K562 (cell line): Measurements from ENCODE around the gene PPARG. TPM values are rescaled to one million over a fixed set of nuclear protein-coding genes. Genes with fewer than 3 reads are reported as not detected.

Source experiments
- CTCF ChIP-seq, 3 experiments: IDR thresholded peaks in 2 of 3; conservative IDR thresholded peaks in 1 of 3; 2 replicates each; pipeline ENCODE4 v1.5.1; 2011 to 2012; ENCODE audit warnings: low read length in 3 of 3, mild to moderate bottlenecking in 3 of 3, control low read depth in 2 of 3, improper control_type of control experiment in 1 of 3, inconsistent platforms in 1 of 3, low read depth in 1 of 3, mixed read lengths in 1 of 3, moderate library complexity in 1 of 3; ENCODE audit not compliant: insufficient read depth in 2 of 3
- KLF10 ChIP-seq: fragments of 250-450 bp; sonication (Bioruptor Pico); IDR thresholded peaks from 2 replicates; pipeline ENCODE4 v1.6.1; 2021; ENCODE audit warnings: matching md5 sums
- THRAP3 ChIP-seq: fragments of 450-650 bp; IDR thresholded peaks from 2 replicates; pipeline ENCODE4 v1.6.1; 2016; ENCODE audit warnings: mild to moderate bottlenecking, inconsistent platforms, borderline replicate concordance
- ZNF133 ChIP-seq: fragments of 250-450 bp; sonication (Bioruptor Pico); IDR thresholded peaks from 2 replicates; pipeline ENCODE4 v1.4.0; 2020; ENCODE audit warnings: mild to moderate bottlenecking
- ZNF165 ChIP-seq: fragments of 250-450 bp; sonication (Bioruptor Pico); IDR thresholded peaks from 2 replicates; pipeline ENCODE4 v1.4.0; 2020; ENCODE audit warnings: borderline replicate concordance
- polyA plus RNA-seq, 8 experiments: library from polyadenylated mRNA; depleted of rRNA in 4 of 8; stranded (reverse) in 5 of 8; unstranded in 3 of 8; fragments of >200 nt; fragmentation: Nextera tagmentation in 2 of 8; fragmentation: Illumina TruSeq in 1 of 8; extraction: Ambion mirVana in 2 of 8; extraction: Trizol in 1 of 8; gene quantifications; 2 replicates each; pipeline versions ENCODE4 v1.2.1 to v1.2.3, GENCODE V29; 2011 to 2014; ENCODE audit warnings: inconsistent platforms in 1 of 8, missing spikeins in 1 of 8
- total RNA-seq, 7 experiments: library from RNA; depleted of rRNA in 6 of 7; stranded (reverse); fragments of >200 nt in 6 of 7; fragmentation: Illumina TruSeq in 2 of 7; extraction: Trizol in 2 of 7; gene quantifications; 2 replicates each; pipeline versions ENCODE4 v1.2.1 to v1.2.3, GENCODE V29; 2011 to 2021; ENCODE audit warnings: low replicate concordance in 1 of 7
- TF ChIP-seq, protein P1 (sequence below): sonication (generic); formaldehyde crosslinking; IDR thresholded peaks from 2 replicates; pipeline ENCODE4 v1.8.1; 2023; ENCODE audit warnings: missing genetic modification reagents, mild to moderate bottlenecking, borderline replicate concordance
- TF ChIP-seq, protein P2 (sequence below), 3 experiments: fragments of 200-800 bp in 1 of 3; fragments of 250-450 bp in 1 of 3; fragments of 450-650 bp in 1 of 3; sonication (Bioruptor Pico) in 1 of 3; sonication (Bioruptor generic) in 1 of 3; formaldehyde crosslinking in 1 of 3; IDR thresholded peaks; 2 replicates each; pipeline versions ENCODE4 v1.6.1 to v1.8.0; 2016 to 2022; ENCODE audit warnings: mild to moderate bottlenecking in 2 of 3, missing genetic modification characterization in 2 of 3, missing compliant biosample characterization in 1 of 3, moderate library complexity in 1 of 3

The PPARG gene
- total and polyA plus RNA-seq, 9 of the 15 experiments (the other 6 are each of a cell fraction or from before 2014, with no cell fraction given), result not detected

DNA sequence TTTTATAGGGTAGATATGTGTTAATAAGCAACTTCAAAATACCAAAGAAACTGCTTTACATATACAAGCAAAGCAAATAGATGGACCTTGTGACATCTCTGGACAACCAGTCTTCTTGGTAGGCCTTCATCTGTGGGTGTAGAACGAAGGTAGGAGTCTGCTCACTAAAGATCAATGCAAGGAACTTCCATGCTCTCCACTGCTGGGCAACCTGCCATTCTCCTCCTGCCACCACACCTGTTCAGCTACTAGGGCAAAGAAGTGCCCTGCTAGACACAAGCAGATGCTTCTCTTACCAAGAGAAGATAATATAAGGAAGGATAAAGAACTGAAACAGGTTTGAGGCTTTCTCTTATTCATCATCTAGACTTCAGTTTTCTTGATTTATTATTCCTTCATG lies 12.6 kb downstream of the PPARG start (continued):
- TF ChIP-seq, protein P1, sequence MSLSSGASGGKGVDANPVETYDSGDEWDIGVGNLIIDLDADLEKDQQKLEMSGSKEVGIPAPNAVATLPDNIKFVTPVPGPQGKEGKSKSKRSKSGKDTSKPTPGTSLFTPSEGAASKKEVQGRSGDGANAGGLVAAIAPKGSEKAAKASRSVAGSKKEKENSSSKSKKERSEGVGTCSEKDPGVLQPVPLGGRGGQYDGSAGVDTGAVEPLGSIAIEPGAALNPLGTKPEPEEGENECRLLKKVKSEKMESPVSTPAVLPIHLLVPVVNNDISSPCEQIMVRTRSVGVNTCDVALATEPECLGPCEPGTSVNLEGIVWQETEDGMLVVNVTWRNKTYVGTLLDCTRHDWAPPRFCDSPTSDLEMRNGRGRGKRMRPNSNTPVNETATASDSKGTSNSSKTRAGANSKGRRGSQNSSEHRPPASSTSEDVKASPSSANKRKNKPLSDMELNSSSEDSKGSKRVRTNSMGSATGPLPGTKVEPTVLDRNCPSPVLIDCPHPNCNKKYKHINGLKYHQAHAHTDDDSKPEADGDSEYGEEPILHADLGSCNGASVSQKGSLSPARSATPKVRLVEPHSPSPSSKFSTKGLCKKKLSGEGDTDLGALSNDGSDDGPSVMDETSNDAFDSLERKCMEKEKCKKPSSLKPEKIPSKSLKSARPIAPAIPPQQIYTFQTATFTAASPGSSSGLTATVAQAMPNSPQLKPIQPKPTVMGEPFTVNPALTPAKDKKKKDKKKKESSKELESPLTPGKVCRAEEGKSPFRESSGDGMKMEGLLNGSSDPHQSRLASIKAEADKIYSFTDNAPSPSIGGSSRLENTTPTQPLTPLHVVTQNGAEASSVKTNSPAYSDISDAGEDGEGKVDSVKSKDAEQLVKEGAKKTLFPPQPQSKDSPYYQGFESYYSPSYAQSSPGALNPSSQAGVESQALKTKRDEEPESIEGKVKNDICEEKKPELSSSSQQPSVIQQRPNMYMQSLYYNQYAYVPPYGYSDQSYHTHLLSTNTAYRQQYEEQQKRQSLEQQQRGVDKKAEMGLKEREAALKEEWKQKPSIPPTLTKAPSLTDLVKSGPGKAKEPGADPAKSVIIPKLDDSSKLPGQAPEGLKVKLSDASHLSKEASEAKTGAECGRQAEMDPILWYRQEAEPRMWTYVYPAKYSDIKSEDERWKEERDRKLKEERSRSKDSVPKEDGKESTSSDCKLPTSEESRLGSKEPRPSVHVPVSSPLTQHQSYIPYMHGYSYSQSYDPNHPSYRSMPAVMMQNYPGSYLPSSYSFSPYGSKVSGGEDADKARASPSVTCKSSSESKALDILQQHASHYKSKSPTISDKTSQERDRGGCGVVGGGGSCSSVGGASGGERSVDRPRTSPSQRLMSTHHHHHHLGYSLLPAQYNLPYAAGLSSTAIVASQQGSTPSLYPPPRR (CRISPR knock-in tag), result no peak
- TF ChIP-seq ZNF165, result no peak
- no peak for TF ChIP-seq ZNF133 (CRISPR knock-in tag)
- TF ChIP-seq CTCF (IDR thresholded peaks at IDR 0.05 in 2 of 3, conservative IDR thresholded peaks at IDR 0.05 in 1 of 3; ENCODE audit: insufficient read depth in 2 of 3, low read depth in 1 of 3, low read length in 3 of 3), result no peak
- no peak for TF ChIP-seq THRAP3
- TF ChIP-seq, protein P2, sequence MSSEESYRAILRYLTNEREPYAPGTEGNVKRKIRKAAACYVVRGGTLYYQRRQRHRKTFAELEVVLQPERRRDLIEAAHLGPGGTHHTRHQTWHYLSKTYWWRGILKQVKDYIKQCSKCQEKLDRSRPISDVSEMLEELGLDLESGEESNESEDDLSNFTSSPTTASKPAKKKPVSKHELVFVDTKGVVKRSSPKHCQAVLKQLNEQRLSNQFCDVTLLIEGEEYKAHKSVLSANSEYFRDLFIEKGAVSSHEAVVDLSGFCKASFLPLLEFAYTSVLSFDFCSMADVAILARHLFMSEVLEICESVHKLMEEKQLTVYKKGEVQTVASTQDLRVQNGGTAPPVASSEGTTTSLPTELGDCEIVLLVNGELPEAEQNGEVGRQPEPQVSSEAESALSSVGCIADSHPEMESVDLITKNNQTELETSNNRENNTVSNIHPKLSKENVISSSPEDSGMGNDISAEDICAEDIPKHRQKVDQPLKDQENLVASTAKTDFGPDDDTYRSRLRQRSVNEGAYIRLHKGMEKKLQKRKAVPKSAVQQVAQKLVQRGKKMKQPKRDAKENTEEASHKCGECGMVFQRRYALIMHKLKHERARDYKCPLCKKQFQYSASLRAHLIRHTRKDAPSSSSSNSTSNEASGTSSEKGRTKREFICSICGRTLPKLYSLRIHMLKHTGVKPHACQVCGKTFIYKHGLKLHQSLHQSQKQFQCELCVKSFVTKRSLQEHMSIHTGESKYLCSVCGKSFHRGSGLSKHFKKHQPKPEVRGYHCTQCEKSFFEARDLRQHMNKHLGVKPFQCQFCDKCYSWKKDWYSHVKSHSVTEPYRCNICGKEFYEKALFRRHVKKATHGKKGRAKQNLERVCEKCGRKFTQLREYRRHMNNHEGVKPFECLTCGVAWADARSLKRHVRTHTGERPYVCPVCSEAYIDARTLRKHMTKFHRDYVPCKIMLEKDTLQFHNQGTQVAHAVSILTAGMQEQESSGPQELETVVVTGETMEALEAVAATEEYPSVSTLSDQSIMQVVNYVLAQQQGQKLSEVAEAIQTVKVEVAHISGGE (CRISPR knock-in tag; IDR thresholded peaks at IDR 0.05), result no peak
- no peak for TF ChIP-seq KLF10
